ENCODE results near the gene HIVEP3. TPM values are rescaled to one million over a fixed set of nuclear protein-coding genes. Genes with fewer than 3 reads are reported as not detected.

HIVEP3 gene
- total RNA-seq, 2 experiments from 2014 or later, result 15.1 to 18.1 TPM

GRCh38 chr1:41722184-41722583, 196.5 kb downstream of the HIVEP3 start:
- H3K36me3 Mint-ChIP-seq, result no peaks in the 10 kb centered on the region
- ATAC-seq (no peak), DNase-seq (no peak)
- CTCF ChIA-PET, result no interaction called here
- no peaks in the 10 kb centered on the region for H3K27me3 Mint-ChIP-seq
- no peaks in the 10 kb centered on the region for H3K9me3 Mint-ChIP-seq (ENCODE audit: low read depth)
- peaks cover 37% of the 10 kb centered on the region for H3K4me1 Mint-ChIP-seq
- H3K4me3 Mint-ChIP-seq, result no peak overlapping the region
- no peak overlapping the region for H3K27ac Mint-ChIP-seq

GRCh38 chr1:41720861-41721410, 197.8 kb downstream of the HIVEP3 start:
- Mint-ChIP-seq H3K36me3 (no peaks in the 10 kb centered on the region), H3K27ac (peak overlapping the region; percentile 71), H3K27me3 (no peaks in the 10 kb centered on the region), H3K4me3 (peak overlapping the region; percentile 45), H3K9me3 (ENCODE audit: low read depth) (no peaks in the 10 kb centered on the region), H3K4me1 (peaks cover 35% of the 10 kb centered on the region)
- ATAC-seq, result peak; percentile 72
- CTCF ChIA-PET, result interaction anchor here (1.1 to 2.0 kb wide), 3 partner anchors 17 to 147 kb away, joined by 3 to 6 read pairs (median 3); no protein-coding TSS in a partner anchor
- no peak for DNase-seq

GRCh38 chr1:41719590-41719989, 199.1 kb downstream of the HIVEP3 start:
- Mint-ChIP-seq H3K4me3 (no peak overlapping the region), H3K36me3 (no peaks in the 10 kb centered on the region), H3K27ac (no peak overlapping the region), H3K4me1 (peaks cover 38% of the 10 kb centered on the region), H3K9me3 (ENCODE audit: low read depth) (no peaks in the 10 kb centered on the region), H3K27me3 (no peaks in the 10 kb centered on the region)
- CTCF ChIA-PET, result interaction anchor here (0.9 to 2.0 kb wide), 3 partner anchors 10 to 146 kb away, joined by 3 to 6 read pairs (median 4); no protein-coding TSS in a partner anchor
- ATAC-seq, result no peak
- DNase-seq, result no peak

GRCh38 chr1:41719128-41719527, 199.6 kb downstream of the HIVEP3 start:
- Mint-ChIP-seq H3K36me3 (no peaks in the 10 kb centered on the region), H3K27ac (no peak overlapping the region), H3K9me3 (ENCODE audit: low read depth) (no peaks in the 10 kb centered on the region), H3K4me1 (peaks cover 38% of the 10 kb centered on the region), H3K27me3 (no peaks in the 10 kb centered on the region), H3K4me3 (no peak overlapping the region)
- DNase-seq (no peak), ATAC-seq (no peak)
- CTCF ChIA-PET, result interaction anchor here (0.9 to 2.0 kb wide), 2 partner anchors 10 to 145 kb away, joined by 4 to 6 read pairs; no protein-coding TSS in a partner anchor

- CTCF ChIA-PET, result interaction anchor here (0.9 kb wide), 1 partner anchor 9 kb away, joined by 4 read pairs; no protein-coding TSS in a partner anchor
- no peak for ATAC-seq
- peaks cover 38% of the 10 kb centered on the region for H3K4me1 Mint-ChIP-seq
These were observed 200.2 kb downstream of the HIVEP3 start for GRCh38 chr1:41718497-41718896.

GRCh38 chr1:41716188-41717130, 202.3 kb downstream of the HIVEP3 start:
- no peak for DNase-seq
- H3K36me3 Mint-ChIP-seq, result no peaks in the 10 kb centered on the region
- CTCF ChIA-PET, result no interaction called here
- no peak overlapping the region for H3K4me3 Mint-ChIP-seq
- no peaks in the 10 kb centered on the region for H3K27me3 Mint-ChIP-seq
- H3K4me1 Mint-ChIP-seq, result peaks cover 28% of the 10 kb centered on the region
- H3K9me3 Mint-ChIP-seq (ENCODE audit: low read depth), result no peaks in the 10 kb centered on the region
- no peak overlapping the region for H3K27ac Mint-ChIP-seq
- ATAC-seq, result no peak

More at GRCh38 chr1:41718497-41718896, 200.2 kb downstream of the HIVEP3 start:
- DNase-seq, result no peak
- no peaks in the 10 kb centered on the region for H3K36me3 Mint-ChIP-seq
- H3K9me3 Mint-ChIP-seq (ENCODE audit: low read depth), result no peaks in the 10 kb centered on the region
- no peak overlapping the region for H3K27ac Mint-ChIP-seq
- H3K4me3 Mint-ChIP-seq, result no peak overlapping the region
- H3K27me3 Mint-ChIP-seq, result no peaks in the 10 kb centered on the region

- Mint-ChIP-seq H3K4me1 (peaks cover 20% of the 10 kb centered on the region), H3K27ac (peak overlapping the region; percentile 21), H3K4me3 (no peak overlapping the region), H3K36me3 (no peaks in the 10 kb centered on the region), H3K9me3 (ENCODE audit: low read depth) (no peaks in the 10 kb centered on the region), H3K27me3 (no peaks in the 10 kb centered on the region)
- DNase-seq (no peak), ATAC-seq (no peak)
- CTCF ChIA-PET, result no interaction called here
These were observed 203.2 kb downstream of the HIVEP3 start for GRCh38 chr1:41715441-41716095.

- no peak overlapping the region for H3K4me3 Mint-ChIP-seq
- CTCF ChIA-PET, result interaction anchor here (1.2 kb wide), 1 partner anchor 10 kb away, joined by 3 read pairs; no protein-coding TSS in a partner anchor
These were observed 203.9 kb downstream of the HIVEP3 start for GRCh38 chr1:41714638-41715389.

GRCh38 chr1:41713557-41714327, 205.0 kb downstream of the HIVEP3 start:
- Mint-ChIP-seq H3K36me3 (no peaks in the 10 kb centered on the region), H3K4me3 (no peak overlapping the region), H3K4me1 (peaks cover 22% of the 10 kb centered on the region), H3K27ac (no peak overlapping the region), H3K9me3 (ENCODE audit: low read depth) (no peaks in the 10 kb centered on the region), H3K27me3 (no peaks in the 10 kb centered on the region)
- ATAC-seq (no peak), DNase-seq (no peak)
- CTCF ChIA-PET, result interaction anchor here (1.2 kb wide), 2 partner anchors 9 to 27 kb away, joined by 3 read pairs; no protein-coding TSS in a partner anchor

More at GRCh38 chr1:41714638-41715389, 203.9 kb downstream of the HIVEP3 start:
- Mint-ChIP-seq H3K27me3 (no peaks in the 10 kb centered on the region), H3K36me3 (no peaks in the 10 kb centered on the region), H3K27ac (no peak overlapping the region), H3K4me1 (peaks cover 19% of the 10 kb centered on the region), H3K9me3 (ENCODE audit: low read depth) (no peaks in the 10 kb centered on the region)
- no peak for DNase-seq
- no peak for ATAC-seq

- H3K27ac Mint-ChIP-seq, result no peak overlapping the region
- peaks cover 24% of the 10 kb centered on the region for H3K4me1 Mint-ChIP-seq
- H3K9me3 Mint-ChIP-seq (ENCODE audit: low read depth), result no peaks in the 10 kb centered on the region
- no peak overlapping the region for H3K4me3 Mint-ChIP-seq
- CTCF ChIA-PET, result interaction anchor here (1.2 kb wide), 1 partner anchor 26 kb away, joined by 3 read pairs; no protein-coding TSS in a partner anchor
- H3K36me3 Mint-ChIP-seq, result peaks cover 2% of the 10 kb centered on the region
- no peak for DNase-seq
- H3K27me3 Mint-ChIP-seq, result no peaks in the 10 kb centered on the region
- ATAC-seq, result no peak
These were observed 205.6 kb downstream of the HIVEP3 start for GRCh38 chr1:41713141-41713540.

- ATAC-seq (no peak), DNase-seq (no peak)
- Mint-ChIP-seq H3K4me3 (no peak overlapping the region), H3K27me3 (no peaks in the 10 kb centered on the region), H3K27ac (no peak overlapping the region), H3K36me3 (peaks cover 2% of the 10 kb centered on the region), H3K4me1 (peaks cover 26% of the 10 kb centered on the region), H3K9me3 (ENCODE audit: low read depth) (no peaks in the 10 kb centered on the region)
- CTCF ChIA-PET, result no interaction called here
These were observed 206.0 kb downstream of the HIVEP3 start for GRCh38 chr1:41712695-41713094.

GRCh38 chr1:41712081-41712480, 206.6 kb downstream of the HIVEP3 start:
- CTCF ChIA-PET, result no interaction called here
- ATAC-seq (no peak), DNase-seq (no peak)
- H3K36me3 Mint-ChIP-seq, result peaks cover 2% of the 10 kb centered on the region
- no peaks in the 10 kb centered on the region for H3K27me3 Mint-ChIP-seq
- no peaks in the 10 kb centered on the region for H3K9me3 Mint-ChIP-seq (ENCODE audit: low read depth)
- peaks cover 25% of the 10 kb centered on the region for H3K4me1 Mint-ChIP-seq
- H3K27ac Mint-ChIP-seq, result no peak overlapping the region
- no peak overlapping the region for H3K4me3 Mint-ChIP-seq

Data from activated CD8-positive, alpha-beta memory T cell treated with anti-CD3 and anti-CD28 coated beads, Interleukin-2, amount 10 ng/mL, durations not matched to agents 7 days and 5 days (primary cell).